NCI-H1092 treated with DMSO at 0.1 percent for 48 hours (cell line): ENCODE results near the gene CAMLG.
"Not testable (repeated sequence)": the region's sequence is repeated elsewhere in the genome, so short reads cannot be mapped to it uniquely, and the experiment has no call there.

ENCODE experiments used
- DNase-seq: peaks from one replicate; lab custom pipeline; 2025; lab: John Stamatoyannopoulos, UW

CAMLG gene

DNA sequence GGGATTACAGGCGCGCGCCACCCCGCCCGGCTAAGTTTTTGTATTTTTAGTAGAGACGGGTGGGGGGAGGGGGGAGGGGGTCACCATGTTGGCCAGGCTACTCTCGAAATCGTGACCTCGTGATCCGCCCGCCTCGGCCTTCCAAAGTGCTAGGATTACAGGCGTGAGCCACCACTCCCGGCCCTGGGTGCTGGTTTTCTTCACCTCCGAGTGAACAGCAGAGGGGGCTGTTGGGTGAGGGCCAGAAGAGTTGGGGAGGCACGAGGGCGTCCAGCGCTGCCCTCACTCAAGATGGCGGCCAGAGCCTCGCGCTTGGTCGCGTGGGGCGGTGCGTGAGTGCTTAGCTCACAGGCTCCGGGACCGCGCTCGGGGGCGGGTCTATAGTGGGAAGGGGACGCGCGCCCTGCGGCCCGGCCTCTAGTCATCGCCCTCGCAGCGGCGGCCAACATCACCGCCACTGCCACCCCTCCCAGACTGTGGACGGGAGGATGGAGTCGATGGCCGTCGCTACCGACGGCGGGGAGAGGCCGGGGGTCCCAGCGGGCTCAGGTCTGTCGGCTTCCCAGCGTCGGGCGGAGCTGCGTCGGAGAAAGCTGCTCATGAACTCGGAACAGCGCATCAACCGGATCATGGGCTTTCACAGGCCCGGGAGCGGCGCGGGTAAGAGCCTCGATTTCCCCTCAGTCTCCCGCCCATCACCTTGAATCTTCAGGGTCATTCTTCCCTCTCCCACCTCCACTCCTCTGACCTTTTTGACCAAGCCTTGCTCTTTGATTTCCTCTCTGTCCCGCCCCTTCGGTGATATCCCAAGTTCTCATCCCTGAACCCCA, at the start of gene CAMLG:
CAMLG (plus strand) TSS at position 416 of the 830 bp plus-strand sequence; CDS start at position 489, 73 bp downstream.
- DNase-seq: peak; percentile 91

DNA sequence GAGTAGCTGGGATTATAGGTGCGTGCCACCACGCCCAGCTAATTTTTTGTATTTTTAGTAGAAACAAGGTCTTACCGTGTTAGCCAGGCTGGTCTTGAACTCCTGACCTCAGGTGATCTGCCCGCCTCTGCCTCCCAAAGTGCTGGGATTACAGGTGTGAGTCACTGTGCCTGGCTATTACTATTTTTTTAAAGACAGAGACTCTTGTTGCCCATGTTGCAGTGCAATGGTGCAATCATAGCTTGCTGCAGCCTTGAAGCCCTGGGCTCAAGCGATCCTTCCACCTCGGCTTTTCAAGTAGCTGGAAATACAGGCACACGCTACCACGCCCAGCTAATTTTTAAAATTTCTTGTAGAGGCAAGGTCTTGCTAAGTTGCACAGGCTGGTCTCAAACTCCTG, 48.2 kb upstream of the CAMLG start:
- DNase-seq: not testable (repeated sequence)

DNA sequence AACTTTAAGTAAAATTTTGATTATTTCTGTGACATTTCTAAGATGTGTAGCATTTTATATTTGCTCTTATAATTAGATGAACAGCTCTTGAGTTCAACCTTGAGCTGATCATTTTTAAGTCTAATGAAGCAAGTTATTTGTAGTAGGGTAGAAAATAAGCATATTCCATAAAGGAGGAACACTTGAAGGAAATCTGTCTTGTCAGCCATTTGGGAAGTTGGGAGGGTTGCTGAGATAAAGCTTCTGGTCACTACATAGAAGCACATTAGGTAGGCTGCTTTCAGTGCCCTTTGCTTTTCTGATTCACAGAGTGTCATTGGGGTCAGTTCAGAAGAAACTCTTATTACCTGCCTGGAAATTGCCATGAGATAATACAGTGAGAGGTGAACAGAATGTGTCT, 45.6 kb upstream of the CAMLG start:
- no peak for DNase-seq

DNA sequence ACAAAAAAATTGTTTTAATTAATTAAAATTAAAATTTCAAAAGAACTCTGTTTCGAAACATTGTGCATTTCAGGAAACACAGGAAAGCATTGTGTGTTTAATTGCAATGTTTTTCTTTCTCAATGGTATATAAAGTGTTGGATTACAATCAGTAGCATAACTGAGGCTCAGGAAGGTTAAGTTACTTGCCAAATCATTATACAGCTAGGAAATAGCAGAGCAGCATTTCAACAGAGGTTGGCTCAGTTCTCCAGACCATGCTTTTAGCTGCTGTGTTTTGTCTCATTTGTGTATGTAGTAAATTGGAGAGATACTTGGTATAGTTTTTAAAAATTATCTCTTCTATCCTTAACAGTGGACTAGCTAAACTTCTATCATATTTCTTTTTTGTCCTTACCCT, 30.0 kb upstream of the CAMLG start:
- no peak for DNase-seq

DNA sequence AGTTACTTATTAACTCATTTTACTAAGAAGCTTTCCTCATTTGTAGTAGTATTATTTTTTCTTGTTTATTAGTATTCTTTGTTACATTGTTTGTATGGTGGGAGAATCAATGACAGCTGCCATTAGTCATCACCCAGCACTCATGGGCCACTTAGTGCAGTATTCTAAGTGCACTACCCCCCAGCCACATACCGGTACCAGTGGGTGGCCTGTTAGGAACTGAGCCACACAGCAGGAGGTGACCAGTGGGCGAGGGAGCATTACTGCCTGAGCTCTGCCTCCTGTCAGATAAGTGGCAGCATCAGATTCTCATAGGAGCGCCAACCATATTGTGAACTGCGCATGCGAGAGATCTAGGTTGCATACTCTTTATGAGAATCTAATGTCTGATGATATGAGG, 24.2 kb upstream of the CAMLG start:
- no peak for DNase-seq

DNA sequence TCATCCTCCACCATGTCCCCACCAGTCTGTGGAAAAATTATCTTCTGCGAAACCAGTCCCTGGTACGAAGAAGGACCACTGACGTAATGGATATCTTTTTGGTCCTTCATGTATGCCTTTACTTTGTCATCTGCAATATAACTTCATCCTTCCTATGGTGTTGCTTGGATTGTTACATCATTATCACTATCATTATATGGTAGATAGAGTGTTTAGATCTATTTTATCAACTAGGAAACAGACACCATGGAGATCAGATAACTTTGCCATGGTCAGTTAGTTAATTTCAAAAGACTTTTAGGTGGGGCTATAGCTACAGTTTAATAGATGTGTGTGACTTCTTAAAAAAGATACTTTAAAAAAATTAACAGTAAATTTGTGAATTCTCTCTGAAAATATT, 23.8 kb upstream of the CAMLG start:
- no peak for DNase-seq

DNA sequence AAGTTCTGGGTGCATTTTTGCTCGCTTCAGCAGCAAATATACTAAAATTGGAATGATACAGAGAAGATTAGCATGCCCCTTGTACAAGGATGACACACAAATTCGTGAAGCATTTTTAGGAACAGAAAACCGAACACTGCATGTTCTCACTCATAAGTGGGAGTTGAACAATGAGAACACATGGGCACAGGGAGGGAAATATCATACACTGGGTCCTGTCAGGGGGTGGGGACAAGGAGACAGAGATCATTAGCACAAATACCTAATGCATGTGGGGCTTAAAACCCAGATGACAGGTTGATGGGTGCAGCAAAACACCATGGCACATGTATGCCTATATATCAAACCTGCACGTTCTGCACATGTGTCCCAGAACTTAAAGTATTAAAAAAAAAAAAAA, 22.9 kb upstream of the CAMLG start:
- not testable (repeated sequence) for DNase-seq

DNA sequence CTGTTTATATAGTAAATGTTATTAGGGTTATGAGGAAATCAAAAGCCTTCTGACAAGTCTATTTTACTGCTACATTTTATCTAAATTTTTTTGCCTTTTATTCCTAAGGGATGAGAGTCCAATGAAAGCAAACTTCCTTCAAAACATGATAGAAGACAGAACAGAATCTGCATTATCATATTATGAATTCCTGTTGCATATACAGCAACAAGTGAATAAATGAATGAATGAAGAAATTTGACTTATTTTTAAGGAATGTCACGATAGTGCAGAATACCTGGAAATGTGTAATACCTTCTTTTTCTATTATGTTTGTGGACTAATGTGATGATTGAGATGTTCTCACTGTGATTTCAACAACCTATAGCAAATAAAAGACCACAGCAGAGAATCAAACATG, 13.5 kb upstream of the CAMLG start:
- no peak for DNase-seq

DNA sequence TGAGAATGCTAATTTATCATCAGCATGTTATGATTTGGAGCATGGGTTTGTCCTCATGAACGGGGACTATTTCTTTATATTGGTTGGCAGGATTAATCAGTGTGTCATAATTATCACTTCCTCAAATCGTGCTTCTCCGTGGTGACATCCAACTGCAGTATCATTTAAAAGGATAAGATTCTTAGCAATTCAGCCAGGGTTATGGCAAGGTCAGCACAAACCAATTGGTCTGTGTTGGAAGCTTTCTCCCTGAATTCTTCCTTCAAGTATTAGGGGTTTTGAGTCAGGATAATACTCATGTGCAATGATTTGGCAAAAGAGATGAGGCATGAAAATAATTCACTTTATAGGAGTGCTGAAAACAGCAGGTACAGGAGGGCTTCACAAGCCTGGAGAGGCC, 5.5 kb upstream of the CAMLG start:
- DNase-seq: no peak

DNA sequence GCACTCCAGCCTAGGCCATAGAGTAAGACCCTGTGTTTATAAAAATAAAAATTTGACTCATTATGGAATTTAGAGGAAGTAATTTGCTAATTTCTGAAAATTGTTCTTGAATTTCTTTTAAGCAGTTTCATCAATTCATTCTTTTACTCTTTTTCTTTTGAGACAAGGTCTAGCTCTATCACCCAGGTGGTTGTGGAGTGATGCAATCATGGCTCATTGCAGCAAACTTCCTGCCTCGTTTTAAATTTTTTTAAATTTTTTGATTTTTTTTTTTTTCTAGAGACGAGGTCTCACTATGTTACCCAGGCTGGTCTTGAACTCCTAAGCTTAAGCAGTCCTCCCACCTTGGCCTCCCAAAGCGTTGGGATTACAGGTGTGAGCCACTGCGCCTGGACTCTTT, 3.1 kb upstream of the CAMLG start:
- DNase-seq: no peak

DNA sequence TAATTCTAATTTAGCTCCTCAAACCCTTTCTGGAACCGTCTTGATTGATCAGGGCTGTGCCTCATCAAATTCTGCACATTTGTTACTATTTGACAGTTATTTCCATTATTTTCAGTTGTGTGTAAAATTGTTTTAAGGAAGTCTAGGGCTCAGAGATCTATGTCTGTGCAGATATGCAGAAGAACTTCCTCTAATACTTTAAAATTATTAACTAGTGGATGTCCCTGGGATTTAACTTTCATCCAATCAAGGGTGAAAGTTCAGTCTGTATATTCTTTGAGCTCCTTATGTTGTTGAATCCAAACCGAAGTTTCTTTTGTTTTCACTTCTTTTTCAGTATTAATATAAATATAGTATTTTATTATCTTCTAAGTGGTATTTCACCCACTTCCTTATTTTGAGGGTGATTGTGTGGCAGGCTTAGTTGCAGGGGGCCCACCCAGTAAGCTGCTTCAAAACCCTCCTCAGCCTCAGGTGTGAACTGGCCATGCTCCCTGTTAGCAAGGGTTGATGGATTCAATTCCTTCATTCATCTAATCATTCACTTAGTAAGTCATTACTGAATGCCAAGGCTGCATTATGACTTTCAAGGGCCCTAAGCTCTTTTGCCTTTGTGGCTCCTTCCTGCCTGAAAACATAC, 2.1 kb upstream of the CAMLG start:
- DNase-seq: no peak

DNA sequence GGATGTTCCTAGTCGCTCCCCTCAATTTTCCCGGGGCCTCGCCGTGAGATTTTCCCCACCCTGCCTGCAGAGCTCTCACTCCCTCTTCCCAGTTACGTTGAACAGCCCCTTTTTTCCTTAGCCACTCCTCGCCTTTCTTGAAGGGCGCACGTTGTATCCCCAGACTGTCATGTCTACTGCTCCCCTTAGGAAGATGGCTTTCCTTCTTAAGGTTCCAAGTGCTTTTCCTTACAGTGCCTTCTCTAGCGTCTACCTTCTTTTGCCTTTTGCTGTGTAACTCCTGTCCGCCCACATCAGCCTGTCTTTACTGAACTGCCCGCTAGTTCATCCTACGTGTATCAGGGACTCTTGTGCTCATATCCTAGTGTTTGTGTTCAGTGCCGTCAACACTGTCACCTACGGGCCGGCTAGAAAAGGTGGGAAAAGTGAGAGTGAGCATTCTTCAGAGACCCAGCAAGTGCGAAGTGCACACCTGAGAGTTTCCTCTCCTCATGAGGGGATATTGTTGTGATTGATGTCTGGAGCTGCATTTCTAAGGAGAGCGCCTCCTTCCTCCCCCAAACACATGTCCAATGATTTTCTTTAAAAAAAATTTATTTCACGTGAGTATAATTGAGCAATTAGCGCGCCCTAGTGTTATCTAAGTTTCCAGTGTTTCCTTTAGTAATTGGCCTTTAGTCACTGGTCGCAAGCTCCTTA, 764 bp downstream of the CAMLG start:
- DNase-seq: peak; percentile 19

DNA sequence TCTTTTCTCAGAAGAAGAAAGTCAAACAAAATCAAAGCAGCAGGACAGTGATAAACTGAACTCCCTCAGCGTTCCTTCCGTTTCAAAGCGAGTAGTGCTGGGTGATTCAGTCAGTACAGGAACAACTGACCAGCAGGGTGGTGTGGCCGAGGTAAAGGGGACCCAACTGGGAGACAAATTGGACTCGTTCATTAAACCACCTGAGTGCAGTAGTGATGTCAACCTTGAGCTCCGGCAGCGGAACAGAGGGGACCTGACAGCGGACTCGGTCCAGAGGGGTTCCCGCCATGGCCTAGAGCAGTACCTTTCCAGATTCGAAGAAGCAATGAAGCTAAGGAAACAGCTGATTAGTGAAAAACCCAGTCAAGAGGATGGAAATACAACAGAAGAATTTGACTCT, 2.7 kb downstream of the CAMLG start:
- DNase-seq: no peak

DNA sequence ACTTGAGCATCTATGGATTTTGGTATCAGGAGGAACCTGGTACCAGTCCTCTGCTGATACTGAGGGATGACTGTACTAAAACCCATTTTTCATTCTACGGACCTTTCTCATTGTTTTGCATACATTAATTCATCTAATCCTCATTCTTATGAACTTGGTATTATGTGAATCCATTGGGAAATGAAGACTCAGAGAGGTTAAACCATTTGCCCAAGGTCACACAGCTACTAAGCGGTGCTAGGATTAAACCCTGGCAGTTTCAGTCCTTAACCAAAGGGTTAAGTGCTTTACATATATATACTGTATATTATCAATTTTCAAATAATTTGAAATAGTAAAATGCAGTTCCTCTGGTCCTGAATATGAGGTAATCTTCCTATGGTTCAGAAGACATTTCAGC, 3.8 kb downstream of the CAMLG start:
- no peak for DNase-seq

DNA sequence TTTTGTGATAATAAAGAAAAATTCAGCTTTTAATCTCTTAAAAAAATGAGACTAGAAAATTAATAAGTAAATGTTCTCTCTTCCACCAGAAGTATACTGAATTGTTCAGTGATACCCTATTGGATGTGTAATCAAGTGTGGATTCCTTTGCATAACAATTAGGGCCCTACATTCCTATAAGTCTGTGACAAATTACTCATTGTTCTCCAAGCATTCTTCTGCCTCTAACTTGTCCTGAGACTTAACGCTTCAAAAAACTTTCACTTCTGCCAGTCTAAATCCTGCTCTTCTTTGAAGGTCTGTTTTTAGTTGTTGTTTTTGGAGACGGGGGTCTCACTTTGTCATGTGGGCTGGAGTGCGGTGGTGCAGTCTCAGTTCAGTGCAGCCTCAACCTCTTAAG, 11.1 kb downstream of the CAMLG start:
- DNase-seq: no peak

DNA sequence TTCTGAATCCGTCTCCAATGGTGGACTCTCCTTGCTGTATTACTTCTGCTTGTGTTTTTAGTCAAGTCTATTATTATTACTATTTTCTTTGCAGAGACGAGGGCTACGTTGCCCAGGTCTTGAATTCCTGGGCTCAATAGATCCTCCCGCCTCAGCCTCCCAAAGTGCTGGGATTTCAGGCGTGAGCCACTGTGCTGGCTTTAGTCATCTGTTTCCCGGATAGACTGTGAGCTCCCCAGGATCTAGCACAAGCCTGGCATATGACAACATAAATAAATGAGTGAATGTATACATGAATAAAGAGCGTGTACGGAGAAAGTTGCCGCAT, 19.8 kb downstream of the CAMLG start:
- no peak for DNase-seq

DNA sequence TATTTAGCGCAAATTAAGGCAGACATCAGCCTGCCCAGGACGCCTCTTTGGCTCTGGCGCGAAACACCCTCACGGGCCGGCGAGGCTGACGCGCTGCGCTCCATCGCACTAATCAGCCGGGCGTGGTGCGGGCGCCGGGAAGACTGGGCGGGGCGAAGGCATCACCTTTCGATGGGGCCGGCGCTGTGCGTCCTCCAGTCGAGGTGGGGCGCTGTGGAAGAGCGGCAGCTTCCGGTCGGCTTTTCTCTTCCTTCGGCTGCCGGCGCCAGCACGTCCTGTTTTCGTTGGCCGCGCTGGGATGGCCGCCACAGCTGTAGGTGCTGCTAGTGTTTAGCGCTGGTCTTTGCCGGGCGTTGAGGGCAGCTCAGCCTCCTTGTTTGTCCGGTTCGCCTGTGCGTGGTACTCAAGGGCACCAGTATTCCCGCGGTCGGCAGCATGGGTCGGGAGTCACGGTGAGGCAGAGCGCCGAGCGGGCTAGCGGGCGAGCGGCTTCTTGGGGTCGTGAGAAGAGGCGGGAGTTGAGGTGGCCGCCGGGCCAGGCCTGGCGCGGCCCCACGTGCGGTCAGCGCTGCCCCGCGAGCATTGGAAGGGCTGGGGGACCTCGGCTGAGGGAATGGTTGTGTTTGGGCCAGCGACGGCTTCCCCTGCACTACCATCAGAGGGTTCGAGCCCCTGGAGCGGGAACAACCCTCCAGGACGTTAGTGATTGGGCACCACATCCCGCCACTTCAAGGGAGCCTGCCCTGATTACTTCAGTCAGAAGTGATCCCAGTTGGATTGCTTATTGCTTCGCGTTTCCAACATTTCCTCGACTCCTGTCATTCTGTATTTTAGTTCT, 20.4 kb downstream of the CAMLG start, which contains the start of gene DDX46:
DDX46 (plus strand) TSS at position 276 of the 838 bp plus-strand sequence; CDS start at position 436, 160 bp downstream.
- DNase-seq: peak; percentile 86

DNA sequence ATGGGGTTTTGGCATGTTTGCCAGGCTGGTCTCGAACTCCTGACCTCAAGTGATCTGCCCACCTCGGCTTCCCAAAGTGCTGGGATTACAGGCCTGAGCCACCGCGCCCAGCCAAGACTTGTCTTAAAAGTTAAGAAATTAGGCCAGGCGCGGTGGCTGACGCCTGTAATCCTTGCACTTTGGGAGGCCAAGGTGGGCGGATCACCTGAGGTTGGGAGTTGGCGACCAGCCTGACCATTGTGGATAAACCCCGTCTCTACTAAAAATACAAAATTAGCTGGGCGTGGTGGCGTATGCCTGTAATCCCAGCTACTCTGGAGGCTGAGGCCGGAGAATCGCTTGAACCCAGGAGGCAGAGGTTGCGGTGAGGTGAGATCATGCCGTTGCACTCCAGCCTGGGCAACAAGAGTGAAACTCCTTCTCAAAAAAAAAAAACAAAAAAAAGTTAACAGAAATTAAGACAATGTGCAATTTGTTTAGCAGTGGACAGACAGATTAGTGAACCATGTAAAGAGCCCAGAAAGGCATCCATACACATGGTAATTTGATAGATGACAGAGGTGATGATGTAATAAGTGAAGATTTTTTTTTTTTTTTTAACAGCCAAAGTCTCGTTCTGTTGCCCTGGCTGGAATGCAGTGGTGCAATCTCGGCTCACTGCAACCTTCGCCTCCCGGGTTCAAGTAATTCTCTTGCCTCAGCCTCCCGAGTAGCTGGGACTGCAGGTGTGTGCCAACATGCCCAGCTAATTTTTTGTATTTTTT, 29.4 kb downstream of the CAMLG start:
- DNase-seq: not testable (repeated sequence)

DNA sequence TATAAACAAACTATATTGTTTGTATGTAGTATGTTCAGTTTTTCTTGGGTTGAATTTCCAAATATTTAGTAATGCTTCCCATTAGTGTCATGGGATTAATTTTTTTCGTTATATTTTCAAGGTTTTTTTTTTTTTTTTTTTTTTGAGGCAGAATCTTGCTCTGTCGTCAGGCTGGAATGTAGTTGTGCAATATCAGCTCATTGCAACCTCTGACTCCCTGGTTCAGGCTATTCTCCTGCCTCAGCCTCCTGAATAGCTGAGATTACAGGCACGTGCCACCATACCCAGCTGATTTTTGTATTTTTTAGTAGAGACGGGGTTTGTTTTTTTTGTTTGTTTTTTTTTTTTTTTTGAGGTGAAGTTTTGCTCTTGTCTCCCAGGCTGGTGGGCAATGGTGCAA, 30.9 kb downstream of the CAMLG start:
- no peak for DNase-seq

DNA sequence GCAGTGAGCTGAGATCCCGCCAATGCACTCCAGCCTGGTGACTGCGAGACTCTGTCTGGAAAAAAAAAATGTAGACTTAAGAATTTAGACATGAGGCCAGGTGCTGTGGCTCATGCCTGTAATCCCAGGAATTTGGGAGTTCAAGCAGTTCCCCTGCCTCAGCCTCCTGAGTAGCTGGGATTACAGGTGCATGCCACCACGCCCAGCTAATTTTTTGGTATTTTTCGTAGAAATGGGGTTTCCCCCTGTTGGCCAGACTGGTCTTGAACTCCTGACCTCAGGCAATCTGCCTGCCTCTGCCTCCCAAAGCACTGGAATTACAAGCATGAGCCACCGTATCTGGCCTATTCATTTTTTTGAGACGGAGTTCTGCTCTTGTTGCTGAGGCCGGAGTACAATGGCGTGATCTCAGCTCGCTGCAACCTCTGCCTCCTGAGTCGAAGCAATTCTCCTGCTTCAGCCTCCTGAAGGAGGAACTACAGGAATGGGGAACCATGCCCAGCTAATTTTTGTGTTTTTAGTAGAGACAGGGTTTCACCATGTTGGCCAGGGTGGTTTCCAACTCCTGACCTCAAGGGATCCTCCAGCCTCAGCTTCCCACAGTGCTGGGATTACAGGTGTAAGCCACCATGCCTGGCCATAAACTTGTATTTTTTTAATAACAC, 34.2 kb downstream of the CAMLG start:
- no peak for DNase-seq

DNA sequence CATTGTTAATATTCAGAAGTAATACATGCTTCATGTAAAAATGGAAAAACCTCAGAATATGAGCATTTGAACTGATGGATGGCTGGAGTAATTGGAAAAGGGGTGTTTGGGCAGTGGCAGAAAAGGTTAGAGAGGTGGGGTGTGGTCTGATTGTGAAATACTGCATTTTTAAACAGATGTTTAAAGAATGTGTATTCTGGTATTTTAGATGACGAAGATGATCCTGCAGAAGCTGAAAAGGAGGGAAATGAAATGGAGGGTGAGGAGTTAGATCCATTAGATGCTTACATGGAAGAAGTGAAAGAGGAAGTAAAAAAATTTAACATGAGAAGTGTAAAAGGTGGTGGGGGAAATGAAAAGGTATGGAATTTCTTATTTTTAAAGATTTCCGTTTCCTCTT, 39.0 kb downstream of the CAMLG start:
- DNase-seq: no peak
